ENCODE results near the gene TMEM204.

Gene TMEM204

GRCh38 chr16:1527836-1528811 is 5.3 kb upstream of the TMEM204 start:
- peaks cover 55 to 56% of the 10 kb centered on the region in 2 experiments for H3K4me1 ChIP-seq (ENCODE audit: control insufficient read depth in 1 of 2, insufficient read depth in 2 of 2, low read length in 2 of 2)
- no peak overlapping the region for H3K27ac ChIP-seq (ENCODE audit: low read depth, low read length)
- peaks cover 3% of the 10 kb centered on the region for H3K9me3 ChIP-seq (ENCODE audit: insufficient read depth, low read depth, low read length)
- H3K14ac ChIP-seq (ENCODE audit: low read length), result no peak overlapping the region
- no peak overlapping the region for H4K8ac ChIP-seq (ENCODE audit: low read depth, low read length)
- H3K4ac ChIP-seq (ENCODE audit: low read depth, low read length), result no peak overlapping the region
- H3K9ac ChIP-seq (ENCODE audit: low read length), result no peak overlapping the region
- H3K79me2 ChIP-seq (ENCODE audit: control insufficient read depth, insufficient read depth, low read length, poor library complexity), result peaks cover 9% of the 10 kb centered on the region
- H3K23ac ChIP-seq (ENCODE audit: low read length), result no peak overlapping the region
- H3K36me3 ChIP-seq (ENCODE audit: control insufficient read depth in 1 of 2, insufficient read depth in 2 of 2, low read length in 2 of 2), result peaks cover 5 to 6% of the 10 kb centered on the region in 2 experiments
- no peak overlapping the region for H3K4me2 ChIP-seq (ENCODE audit: low read length)
- H2AFZ ChIP-seq (ENCODE audit: insufficient read depth, low read length, poor library complexity), result no peak overlapping the region
- H2BK120ac ChIP-seq (ENCODE audit: insufficient read depth, low read length, poor library complexity), result no peak overlapping the region
- no peak overlapping the region for H2AK5ac ChIP-seq (ENCODE audit: low read length)
- H3K18ac ChIP-seq (ENCODE audit: low read length), result peak overlapping the region; percentile 6
- H3K27me3 ChIP-seq (ENCODE audit: insufficient read depth, low read length), result no peaks in the 10 kb centered on the region
- DNase-seq, result no peak
- WGBS (ENCODE audit: extremely low coverage, insufficient coverage, insufficient read length), result no CpG with 5 or more reads among the region's 42 CpGs
- peak overlapping the region; percentile 60 for H3K4me3 ChIP-seq (ENCODE audit: low read depth, low read length)
- H4K91ac ChIP-seq (ENCODE audit: low read depth, low read length), result peak overlapping the region; percentile 38
- H2BK12ac ChIP-seq (ENCODE audit: low read length), result peak overlapping the region; percentile 19
- H2BK5ac ChIP-seq (ENCODE audit: low read depth, low read length, poor library complexity), result no peak overlapping the region
- peaks cover 38% of the 10 kb centered on the region for H3K79me1 ChIP-seq (ENCODE audit: low read length)
- H4K12ac ChIP-seq (ENCODE audit: low read depth, low read length), result no peak overlapping the region

- H3K79me2 ChIP-seq (ENCODE audit: control insufficient read depth, insufficient read depth, low read length, poor library complexity), result peaks cover 14% of the 10 kb centered on the region
- H2BK12ac ChIP-seq (ENCODE audit: low read length), result peak overlapping the region; percentile 88
- H3K14ac ChIP-seq (ENCODE audit: low read length), result peak overlapping the region; percentile 38
- H3K4ac ChIP-seq (ENCODE audit: low read depth, low read length), result no peak overlapping the region
- H3K27ac ChIP-seq (ENCODE audit: low read depth, low read length), result no peak overlapping the region
- no peak overlapping the region for H4K12ac ChIP-seq (ENCODE audit: low read depth, low read length)
- H3K9ac ChIP-seq (ENCODE audit: low read length), result no peak overlapping the region
- H2AFZ ChIP-seq (ENCODE audit: insufficient read depth, low read length, poor library complexity), result no peak overlapping the region
- no CpG with 5 or more reads among the region's 29 CpGs for WGBS (ENCODE audit: extremely low coverage, insufficient coverage, insufficient read length)
- H3K9me3 ChIP-seq (ENCODE audit: insufficient read depth, low read depth, low read length), result peaks cover 3% of the 10 kb centered on the region
- H3K79me1 ChIP-seq (ENCODE audit: low read length), result peaks cover 45% of the 10 kb centered on the region
- H2AK5ac ChIP-seq (ENCODE audit: low read length), result peak overlapping the region; percentile 61
- H3K4me3 ChIP-seq (ENCODE audit: low read depth, low read length), result no peak overlapping the region
- no peak for DNase-seq
- H4K91ac ChIP-seq (ENCODE audit: low read depth, low read length), result peak overlapping the region; percentile 76
- peak overlapping the region; percentile 7 for H3K18ac ChIP-seq (ENCODE audit: low read length)
- peaks cover 62 to 64% of the 10 kb centered on the region in 2 experiments for H3K4me1 ChIP-seq (ENCODE audit: control insufficient read depth in 1 of 2, insufficient read depth in 2 of 2, low read length in 2 of 2)
- no peak overlapping the region for H3K4me2 ChIP-seq (ENCODE audit: low read length)
- H3K23ac ChIP-seq (ENCODE audit: low read length), result no peak overlapping the region
- peaks cover 2 to 3% of the 10 kb centered on the region in 2 experiments for H3K36me3 ChIP-seq (ENCODE audit: control insufficient read depth in 1 of 2, insufficient read depth in 2 of 2, low read length in 2 of 2)
- H2BK120ac ChIP-seq (ENCODE audit: insufficient read depth, low read length, poor library complexity), result peak overlapping the region; percentile 72
- H4K8ac ChIP-seq (ENCODE audit: low read depth, low read length), result peak overlapping the region; percentile 14
- no peaks in the 10 kb centered on the region for H3K27me3 ChIP-seq (ENCODE audit: insufficient read depth, low read length)
- no peak overlapping the region for H2BK5ac ChIP-seq (ENCODE audit: low read depth, low read length, poor library complexity)
Measured at GRCh38 chr16:1528921-1529537, 4.4 kb upstream of the TMEM204 start.

GRCh38 chr16:1530349-1530882 is 3.0 kb upstream of the TMEM204 start:
- no peak overlapping the region for H3K23ac ChIP-seq (ENCODE audit: low read length)
- peaks cover 3% of the 10 kb centered on the region for H3K9me3 ChIP-seq (ENCODE audit: insufficient read depth, low read depth, low read length)
- peak overlapping the region; percentile 10 for H4K12ac ChIP-seq (ENCODE audit: low read depth, low read length)
- DNase-seq, result peak; percentile 65 to 75
- no peaks in the 10 kb centered on the region for H3K36me3 ChIP-seq (ENCODE audit: control insufficient read depth in 1 of 2, insufficient read depth in 2 of 2, low read length in 2 of 2)
- H2BK120ac ChIP-seq (ENCODE audit: insufficient read depth, low read length, poor library complexity), result peak overlapping the region; percentile 94
- H4K91ac ChIP-seq (ENCODE audit: low read depth, low read length), result peak overlapping the region; percentile 94
- peaks cover 51% of the 10 kb centered on the region for H3K79me1 ChIP-seq (ENCODE audit: low read length)
- peak overlapping the region; percentile 85 for H4K8ac ChIP-seq (ENCODE audit: low read depth, low read length)
- H3K4me2 ChIP-seq (ENCODE audit: low read length), result no peak overlapping the region
- peaks cover 19% of the 10 kb centered on the region for H3K79me2 ChIP-seq (ENCODE audit: control insufficient read depth, insufficient read depth, low read length, poor library complexity)
- WGBS (ENCODE audit: extremely low coverage, insufficient coverage, insufficient read length), result no CpG with 5 or more reads among the region's 27 CpGs
- peak overlapping the region; percentile 94 for H3K14ac ChIP-seq (ENCODE audit: low read length)
- no peaks in the 10 kb centered on the region for H3K27me3 ChIP-seq (ENCODE audit: insufficient read depth, low read length)
- H3K27ac ChIP-seq (ENCODE audit: low read depth, low read length), result peak overlapping the region; percentile 95
- no peak overlapping the region for H3K4me3 ChIP-seq (ENCODE audit: low read depth, low read length)
- H3K4ac ChIP-seq (ENCODE audit: low read depth, low read length), result peak overlapping the region; percentile 84
- peak overlapping the region; percentile 89 for H3K18ac ChIP-seq (ENCODE audit: low read length)
- peak overlapping the region; percentile 88 for H2BK5ac ChIP-seq (ENCODE audit: low read depth, low read length, poor library complexity)
- H3K9ac ChIP-seq (ENCODE audit: low read length), result no peak overlapping the region
- peak overlapping the region; percentile 95 for H2BK12ac ChIP-seq (ENCODE audit: low read length)
- H2AK5ac ChIP-seq (ENCODE audit: low read length), result peak overlapping the region; percentile 87
- peaks cover 72 to 74% of the 10 kb centered on the region in 2 experiments for H3K4me1 ChIP-seq (ENCODE audit: control insufficient read depth in 1 of 2, insufficient read depth in 2 of 2, low read length in 2 of 2)
- peak overlapping the region; percentile 70 for H2AFZ ChIP-seq (ENCODE audit: insufficient read depth, low read length, poor library complexity)

GRCh38 chr16:1530883-1531637 is 2.4 kb upstream of the TMEM204 start:
- Histone ChIP-seq H3K4me1 (ENCODE audit: control insufficient read depth in 1 of 2, insufficient read depth in 2 of 2, low read length in 2 of 2) (peaks cover 72% of the 10 kb centered on the region in 2 experiments), H2BK120ac (ENCODE audit: insufficient read depth, low read length, poor library complexity) (peak overlapping the region; percentile 99), H2AK5ac (ENCODE audit: low read length) (peak overlapping the region; percentile 92)

More at GRCh38 chr16:1530883-1531637, 2.4 kb upstream of the TMEM204 start:
- peak overlapping the region; percentile 94 for H3K18ac ChIP-seq (ENCODE audit: low read length)
- peak overlapping the region; percentile 10 for H4K12ac ChIP-seq (ENCODE audit: low read depth, low read length)
- peak overlapping the region; percentile 85 for H4K8ac ChIP-seq (ENCODE audit: low read depth, low read length)
- peak overlapping the region; percentile 96 for H2BK5ac ChIP-seq (ENCODE audit: low read depth, low read length, poor library complexity)
- H3K9me3 ChIP-seq (ENCODE audit: insufficient read depth, low read depth, low read length), result peaks cover 3% of the 10 kb centered on the region
- DNase-seq, result peak; percentile 21 to 68
- H3K36me3 ChIP-seq (ENCODE audit: control insufficient read depth in 1 of 2, insufficient read depth in 2 of 2, low read length in 2 of 2), result peaks cover 0 to 1% of the 10 kb centered on the region in 2 experiments
- H3K4ac ChIP-seq (ENCODE audit: low read depth, low read length), result peak overlapping the region; percentile 84
- H3K79me1 ChIP-seq (ENCODE audit: low read length), result peaks cover 49% of the 10 kb centered on the region
- no peak overlapping the region for H3K23ac ChIP-seq (ENCODE audit: low read length)
- H3K4me3 ChIP-seq (ENCODE audit: low read depth, low read length), result no peak overlapping the region
- peak overlapping the region; percentile 94 for H3K14ac ChIP-seq (ENCODE audit: low read length)
- H3K4me2 ChIP-seq (ENCODE audit: low read length), result peak overlapping the region; percentile 8
- H3K27me3 ChIP-seq (ENCODE audit: insufficient read depth, low read length), result no peaks in the 10 kb centered on the region
- H4K91ac ChIP-seq (ENCODE audit: low read depth, low read length), result peak overlapping the region; percentile 98
- H3K27ac ChIP-seq (ENCODE audit: low read depth, low read length), result peak overlapping the region; percentile 95
- peaks cover 19% of the 10 kb centered on the region for H3K79me2 ChIP-seq (ENCODE audit: control insufficient read depth, insufficient read depth, low read length, poor library complexity)
- H2BK12ac ChIP-seq (ENCODE audit: low read length), result peak overlapping the region; percentile 95
- WGBS (ENCODE audit: extremely low coverage, insufficient coverage, insufficient read length), result no CpG with 5 or more reads among the region's 35 CpGs
- H3K9ac ChIP-seq (ENCODE audit: low read length), result no peak overlapping the region
- peak overlapping the region; percentile 70 for H2AFZ ChIP-seq (ENCODE audit: insufficient read depth, low read length, poor library complexity)

All from trophoblast cell (in vitro differentiated cells and primary cell).